ENCODE data around the gene PTH2.

GRCh38 chr19:49380391-49380790 lies 42.9 kb downstream of the PTH2 start:
- TF ChIP-seq CTCF (IDR thresholded peaks at IDR 0.05; ENCODE audit: low read depth, low read length): no peak
- no peak for TF ChIP-seq POLR2A (IDR thresholded peaks at IDR 0.05; ENCODE audit: extremely low read depth, insufficient read length)
- no peak for TF ChIP-seq MYC (IDR thresholded peaks at IDR 0.05; ENCODE audit: low read depth, low read length)
- no peak for TF ChIP-seq MAX (IDR thresholded peaks at IDR 0.05; ENCODE audit: low read depth, low read length)
